Cerebellar cortex (tissue), 1 donor: ENCODE results near the gene STARD4.

ENCODE experiments used
- DNase-seq: peaks from one replicate; pipeline ENCODE4 v3.0.0-alpha.2; 2015; ENCODE audit warnings: low spot score

The STARD4 gene

GRCh38 chr5:111472096-111472495, 40.2 kb downstream of the STARD4 start:
- DNase-seq, result no peak

GRCh38 chr5:111469903-111470302, 42.4 kb downstream of the STARD4 start:
- DNase-seq, result no peak

GRCh38 chr5:111469293-111469896, 42.9 kb downstream of the STARD4 start:
- no peak for DNase-seq

GRCh38 chr5:111463311-111463710, 49.0 kb downstream of the STARD4 start:
- no peak for DNase-seq

- DNase-seq, result no peak
Measured at GRCh38 chr5:111461934-111462333, 50.4 kb downstream of the STARD4 start.

GRCh38 chr5:111461255-111461671, 51.1 kb downstream of the STARD4 start:
- DNase-seq, result peak; percentile 68

- DNase-seq, result peak; percentile 39
Measured at GRCh38 chr5:111454776-111455175, 57.6 kb downstream of the STARD4 start.

GRCh38 chr5:111454198-111454622, 58.1 kb downstream of the STARD4 start:
- DNase-seq, result peak; percentile 50

GRCh38 chr5:111453747-111454146, 58.6 kb downstream of the STARD4 start:
- DNase-seq, result no peak

- no peak for DNase-seq
Measured at GRCh38 chr5:111453295-111453694, 59.0 kb downstream of the STARD4 start.

- peak; percentile 38 for DNase-seq
Measured at GRCh38 chr5:111447822-111448221, 64.5 kb downstream of the STARD4 start.

- no peak for DNase-seq
Measured at GRCh38 chr5:111447099-111447498, 65.2 kb downstream of the STARD4 start.
